Neutrophil (primary cell): ENCODE measurements around the gene ABCC8.
A peak's percentile ranks its signal among the peaks of the same experiment; 100 is the strongest.

ENCODE experiments used
- H3K27ac ChIP-seq: fragments of 200-600 bp; sonication (generic); 2 replicates; pipeline ENCODE4 v1.5.1; 2016; ENCODE audit warnings: mild to moderate bottlenecking, moderate library complexity
- H3K27me3 ChIP-seq: fragments of 200-600 bp; sonication (generic); 2 replicates; pipeline ENCODE4 v1.6.0; 2016; ENCODE audit warnings: mild to moderate bottlenecking
- H3K36me3 ChIP-seq: fragments of 200-600 bp; sonication (generic); 2 replicates; pipeline ENCODE4 v1.5.1; 2017
- H3K4me1 ChIP-seq, 2 experiments: fragments of 200-600 bp in 1 of 2; sonication (generic) in 1 of 2; 1 replicate in 1 of 2; 2 replicates in 1 of 2; pipeline versions ENCODE4 v1.5.1 to v1.6.1; 2013 to 2016; ENCODE audit warnings: low read depth in 1 of 2, low read length in 1 of 2, mild to moderate bottlenecking in 1 of 2, moderate library complexity in 1 of 2; ENCODE audit not compliant: control insufficient read depth in 1 of 2, insufficient read depth in 1 of 2
- H3K4me3 ChIP-seq, 2 experiments: fragments of 200-600 bp in 1 of 2; sonication (generic) in 1 of 2; 1 replicate in 1 of 2; 2 replicates in 1 of 2; pipeline ENCODE4 v1.5.1; 2013 to 2016; ENCODE audit warnings: low read depth in 1 of 2, low read length in 1 of 2, mild to moderate bottlenecking in 1 of 2, moderate library complexity in 1 of 2
- H3K9me3 ChIP-seq: fragments of 200-600 bp; sonication (generic); 2 replicates; pipeline ENCODE4 v1.5.1; 2016
- CTCF ChIP-seq: fragments of 200-600 bp; sonication (generic); IDR thresholded peaks from 2 replicates; pipeline ENCODE4 v1.5.1; 2016; ENCODE audit warnings: antibody characterized with exemption

ABCC8 gene

GRCh38 chr11:17351510-17352176 lies 125.0 kb downstream of the ABCC8 start, which contains the start of gene NCR3LG1:
TSS of gene NCR3LG1 (plus strand) at chr11:17351800. CDS start at chr11:17351970, 170 bp downstream.
- H3K27ac ChIP-seq: peak within 1 kb of the TSS; percentile 55
- H3K27me3 ChIP-seq: peaks cover 33% of the 10 kb centered on the region
- peak within 1 kb of the TSS; percentile 78 to 89 for H3K4me3 ChIP-seq

GRCh38 chr11:17351172-17351509 lies 125.5 kb downstream of the ABCC8 start:
- no peak for TF ChIP-seq CTCF
- Histone ChIP-seq H3K9me3 (no peaks in the 10 kb centered on the region), H3K4me1 (peaks cover 28 to 29% of the 10 kb centered on the region in 2 experiments), H3K36me3 (no peaks in the 10 kb centered on the region), H3K27me3 (peaks cover 33% of the 10 kb centered on the region), H3K4me3 (peak overlapping the region; percentile 78 to 89), H3K27ac (no peak overlapping the region)

More at GRCh38 chr11:17351510-17352176, 125.0 kb downstream of the ABCC8 start, which contains the start of gene NCR3LG1:
- Histone ChIP-seq H3K36me3 (no peaks in the 10 kb centered on the region), H3K4me1 (peaks cover 28 to 29% of the 10 kb centered on the region in 2 experiments), H3K9me3 (no peaks in the 10 kb centered on the region)
- TF ChIP-seq CTCF: no peak

- no peaks in the 10 kb centered on the region for H3K9me3 ChIP-seq
- no peaks in the 10 kb centered on the region for H3K36me3 ChIP-seq
- peaks cover 33% of the 10 kb centered on the region for H3K27me3 ChIP-seq
- no peak for TF ChIP-seq CTCF
- no peak overlapping the region for H3K4me3 ChIP-seq
- no peak overlapping the region for H3K27ac ChIP-seq
- peaks cover 28 to 29% of the 10 kb centered on the region in 2 experiments for H3K4me1 ChIP-seq
Observed at GRCh38 chr11:17350455-17351171, 126.0 kb downstream of the ABCC8 start.

- peaks cover 10 to 13% of the 10 kb centered on the region in 2 experiments for H3K4me1 ChIP-seq
- H3K27ac ChIP-seq: no peak overlapping the region
- H3K9me3 ChIP-seq: no peaks in the 10 kb centered on the region
- peaks cover 4% of the 10 kb centered on the region for H3K36me3 ChIP-seq
- peaks cover 17% of the 10 kb centered on the region for H3K27me3 ChIP-seq
- no peak overlapping the region for H3K4me3 ChIP-seq
- no peak for TF ChIP-seq CTCF
Observed at GRCh38 chr11:17347676-17348075, 129.0 kb downstream of the ABCC8 start.

- Histone ChIP-seq H3K36me3 (peaks cover 4% of the 10 kb centered on the region), H3K4me1 (no peaks in the 10 kb centered on the region), H3K27me3 (no peaks in the 10 kb centered on the region), H3K27ac (no peak overlapping the region), H3K9me3 (no peaks in the 10 kb centered on the region), H3K4me3 (no peak overlapping the region)
- no peak for TF ChIP-seq CTCF
Observed at GRCh38 chr11:17343907-17344306, 132.7 kb downstream of the ABCC8 start.
